ENCODE data around the gene ACO2.
"Not testable (repeated sequence)": the region's sequence is repeated elsewhere in the genome, so short reads cannot be mapped to it uniquely, and the experiment has no call there.

The ACO2 gene

GRCh38 chr22:41555325-41555982 lies 86.5 kb downstream of the ACO2 start:
- no peak overlapping the region for H3K27ac ChIP-seq (ENCODE audit: low read depth, low read length)
- no peaks in the 10 kb centered on the region for H3K36me3 ChIP-seq (ENCODE audit: control insufficient read depth in 1 of 2, insufficient read depth in 2 of 2, low read length in 2 of 2)
- no peaks in the 10 kb centered on the region for H3K27me3 ChIP-seq (ENCODE audit: control insufficient read depth in 1 of 2, insufficient read depth in 2 of 2, low read length in 2 of 2)
- no peaks in the 10 kb centered on the region for H3K4me1 ChIP-seq (ENCODE audit: control insufficient read depth in 1 of 2, insufficient read depth in 2 of 2, low read length in 2 of 2)
- H3K9ac ChIP-seq (ENCODE audit: low read depth in 1 of 2, low read length in 2 of 2): no peak overlapping the region
- no peaks in the 10 kb centered on the region for H3K9me3 ChIP-seq (ENCODE audit: control insufficient read depth in 1 of 2, low read length in 2 of 2)
- no peak overlapping the region for H3K4me3 ChIP-seq (ENCODE audit: low read depth in 1 of 2, low read length in 2 of 2)

- Histone ChIP-seq H3K27ac (ENCODE audit: low read depth, low read length) (no peak overlapping the region), H3K4me3 (ENCODE audit: low read depth in 1 of 2, low read length in 2 of 2) (peak overlapping the region in 1 of 2 donors; percentile 30), H3K9ac (ENCODE audit: low read depth in 1 of 2, low read length in 2 of 2) (no peak overlapping the region), H3K27me3 (ENCODE audit: control insufficient read depth in 1 of 2, insufficient read depth in 2 of 2, low read length in 2 of 2) (no peaks in the 10 kb centered on the region), H3K9me3 (ENCODE audit: control insufficient read depth in 1 of 2, low read length in 2 of 2) (no peaks in the 10 kb centered on the region), H3K4me1 (ENCODE audit: control insufficient read depth in 1 of 2, insufficient read depth in 2 of 2, low read length in 2 of 2) (no peaks in the 10 kb centered on the region), H3K36me3 (ENCODE audit: control insufficient read depth in 1 of 2, insufficient read depth in 2 of 2, low read length in 2 of 2) (no peaks in the 10 kb centered on the region)
Measured at GRCh38 chr22:41556561-41556960, 87.6 kb downstream of the ACO2 start.

GRCh38 chr22:41557401-41558240 lies 88.7 kb downstream of the ACO2 start:
- H3K9me3 ChIP-seq (ENCODE audit: control insufficient read depth in 1 of 2, low read length in 2 of 2): no peaks in the 10 kb centered on the region
- H3K27ac ChIP-seq (ENCODE audit: low read depth, low read length): no peak overlapping the region
- no peak overlapping the region for H3K9ac ChIP-seq (ENCODE audit: low read depth in 1 of 2, low read length in 2 of 2)
- no peaks in the 10 kb centered on the region for H3K4me1 ChIP-seq (ENCODE audit: control insufficient read depth in 1 of 2, insufficient read depth in 2 of 2, low read length in 2 of 2)
- H3K27me3 ChIP-seq (ENCODE audit: control insufficient read depth in 1 of 2, insufficient read depth in 2 of 2, low read length in 2 of 2): no peaks in the 10 kb centered on the region
- no peaks in the 10 kb centered on the region for H3K36me3 ChIP-seq (ENCODE audit: control insufficient read depth in 1 of 2, insufficient read depth in 2 of 2, low read length in 2 of 2)
- no peak overlapping the region for H3K4me3 ChIP-seq (ENCODE audit: low read depth in 1 of 2, low read length in 2 of 2)

GRCh38 chr22:41558241-41558630 lies 89.3 kb downstream of the ACO2 start:
- not testable (repeated sequence) for H3K27me3 ChIP-seq (ENCODE audit: control insufficient read depth in 1 of 2, insufficient read depth in 2 of 2, low read length in 2 of 2); H3K27ac ChIP-seq (ENCODE audit: low read depth, low read length); H3K9ac ChIP-seq (ENCODE audit: low read depth in 1 of 2, low read length in 2 of 2); H3K4me3 ChIP-seq (ENCODE audit: low read depth in 1 of 2, low read length in 2 of 2); H3K36me3 ChIP-seq (ENCODE audit: control insufficient read depth in 1 of 2, insufficient read depth in 2 of 2, low read length in 2 of 2); H3K4me1 ChIP-seq (ENCODE audit: control insufficient read depth in 1 of 2, insufficient read depth in 2 of 2, low read length in 2 of 2); H3K9me3 ChIP-seq (ENCODE audit: control insufficient read depth in 1 of 2, low read length in 2 of 2)

GRCh38 chr22:41560095-41560471 lies 91.2 kb downstream of the ACO2 start:
- H3K9me3 ChIP-seq (ENCODE audit: control insufficient read depth in 1 of 2, low read length in 2 of 2): no peaks in the 10 kb centered on the region
- H3K9ac ChIP-seq (ENCODE audit: low read depth in 1 of 2, low read length in 2 of 2): no peak overlapping the region
- no peaks in the 10 kb centered on the region for H3K36me3 ChIP-seq (ENCODE audit: control insufficient read depth in 1 of 2, insufficient read depth in 2 of 2, low read length in 2 of 2)
- no peak overlapping the region for H3K4me3 ChIP-seq (ENCODE audit: low read depth in 1 of 2, low read length in 2 of 2)
- H3K27me3 ChIP-seq (ENCODE audit: control insufficient read depth in 1 of 2, insufficient read depth in 2 of 2, low read length in 2 of 2): no peaks in the 10 kb centered on the region
- H3K27ac ChIP-seq (ENCODE audit: low read depth, low read length): no peak overlapping the region
- H3K4me1 ChIP-seq (ENCODE audit: control insufficient read depth in 1 of 2, insufficient read depth in 2 of 2, low read length in 2 of 2): no peaks in the 10 kb centered on the region

GRCh38 chr22:41561335-41561734 lies 92.4 kb downstream of the ACO2 start:
- H3K9me3 ChIP-seq (ENCODE audit: control insufficient read depth in 1 of 2, low read length in 2 of 2): no peaks in the 10 kb centered on the region
- no peak overlapping the region for H3K9ac ChIP-seq (ENCODE audit: low read depth in 1 of 2, low read length in 2 of 2)
- H3K27ac ChIP-seq (ENCODE audit: low read depth, low read length): no peak overlapping the region
- H3K36me3 ChIP-seq (ENCODE audit: control insufficient read depth in 1 of 2, insufficient read depth in 2 of 2, low read length in 2 of 2): no peaks in the 10 kb centered on the region
- H3K4me3 ChIP-seq (ENCODE audit: low read depth in 1 of 2, low read length in 2 of 2): peak overlapping the region in 1 of 2 donors; percentile 5
- H3K4me1 ChIP-seq (ENCODE audit: control insufficient read depth in 1 of 2, insufficient read depth in 2 of 2, low read length in 2 of 2): no peaks in the 10 kb centered on the region
- no peaks in the 10 kb centered on the region for H3K27me3 ChIP-seq (ENCODE audit: control insufficient read depth in 1 of 2, insufficient read depth in 2 of 2, low read length in 2 of 2)

GRCh38 chr22:41561788-41562187 lies 92.9 kb downstream of the ACO2 start:
- Histone ChIP-seq H3K36me3 (ENCODE audit: control insufficient read depth in 1 of 2, insufficient read depth in 2 of 2, low read length in 2 of 2) (no peaks in the 10 kb centered on the region), H3K27me3 (ENCODE audit: control insufficient read depth in 1 of 2, insufficient read depth in 2 of 2, low read length in 2 of 2) (no peaks in the 10 kb centered on the region), H3K27ac (ENCODE audit: low read depth, low read length) (peak overlapping the region; percentile 32), H3K4me1 (ENCODE audit: control insufficient read depth in 1 of 2, insufficient read depth in 2 of 2, low read length in 2 of 2) (no peaks in the 10 kb centered on the region), H3K9ac (ENCODE audit: low read depth in 1 of 2, low read length in 2 of 2) (no peak overlapping the region), H3K4me3 (ENCODE audit: low read depth in 1 of 2, low read length in 2 of 2) (no peak overlapping the region), H3K9me3 (ENCODE audit: control insufficient read depth in 1 of 2, low read length in 2 of 2) (no peaks in the 10 kb centered on the region)

GRCh38 chr22:41562461-41562860 lies 93.5 kb downstream of the ACO2 start:
- Histone ChIP-seq H3K4me3 (ENCODE audit: low read depth in 1 of 2, low read length in 2 of 2) (no peak overlapping the region), H3K27me3 (ENCODE audit: control insufficient read depth in 1 of 2, insufficient read depth in 2 of 2, low read length in 2 of 2) (no peaks in the 10 kb centered on the region), H3K36me3 (ENCODE audit: control insufficient read depth in 1 of 2, insufficient read depth in 2 of 2, low read length in 2 of 2) (no peaks in the 10 kb centered on the region), H3K9me3 (ENCODE audit: control insufficient read depth in 1 of 2, low read length in 2 of 2) (no peaks in the 10 kb centered on the region), H3K9ac (ENCODE audit: low read depth in 1 of 2, low read length in 2 of 2) (no peak overlapping the region), H3K27ac (ENCODE audit: low read depth, low read length) (no peak overlapping the region), H3K4me1 (ENCODE audit: control insufficient read depth in 1 of 2, insufficient read depth in 2 of 2, low read length in 2 of 2) (no peaks in the 10 kb centered on the region)

GRCh38 chr22:41563051-41563711 lies 94.3 kb downstream of the ACO2 start:
- Histone ChIP-seq H3K4me3 (ENCODE audit: low read depth in 1 of 2, low read length in 2 of 2) (no peak overlapping the region), H3K27me3 (ENCODE audit: control insufficient read depth in 1 of 2, insufficient read depth in 2 of 2, low read length in 2 of 2) (no peaks in the 10 kb centered on the region), H3K27ac (ENCODE audit: low read depth, low read length) (no peak overlapping the region), H3K9ac (ENCODE audit: low read depth in 1 of 2, low read length in 2 of 2) (no peak overlapping the region), H3K4me1 (ENCODE audit: control insufficient read depth in 1 of 2, insufficient read depth in 2 of 2, low read length in 2 of 2) (no peaks in the 10 kb centered on the region), H3K9me3 (ENCODE audit: control insufficient read depth in 1 of 2, low read length in 2 of 2) (no peaks in the 10 kb centered on the region), H3K36me3 (ENCODE audit: control insufficient read depth in 1 of 2, insufficient read depth in 2 of 2, low read length in 2 of 2) (no peaks in the 10 kb centered on the region)

GRCh38 chr22:41564563-41564962 lies 95.6 kb downstream of the ACO2 start:
- Histone ChIP-seq H3K36me3 (ENCODE audit: control insufficient read depth in 1 of 2, insufficient read depth in 2 of 2, low read length in 2 of 2) (no peaks in the 10 kb centered on the region), H3K27me3 (ENCODE audit: control insufficient read depth in 1 of 2, insufficient read depth in 2 of 2, low read length in 2 of 2) (no peaks in the 10 kb centered on the region), H3K4me1 (ENCODE audit: control insufficient read depth in 1 of 2, insufficient read depth in 2 of 2, low read length in 2 of 2) (no peaks in the 10 kb centered on the region), H3K9ac (ENCODE audit: low read depth in 1 of 2, low read length in 2 of 2) (no peak overlapping the region), H3K27ac (ENCODE audit: low read depth, low read length) (no peak overlapping the region), H3K9me3 (ENCODE audit: control insufficient read depth in 1 of 2, low read length in 2 of 2) (no peaks in the 10 kb centered on the region), H3K4me3 (ENCODE audit: low read depth in 1 of 2, low read length in 2 of 2) (no peak overlapping the region)

Measured in duodenal mucosa (tissue), 2 donors.